Upper lobe of left lung (tissue), 6 donors: ENCODE measurements around the gene ITGA8. TPM values are rescaled to one million over a fixed set of nuclear protein-coding genes. Genes with fewer than 3 reads are reported as not detected.

Source experiments
- ATAC-seq, 2 donors: fragments of 200-7000 bp; cut with Tn5 transposase; one replicate each; pipeline ENCODE4 v1.9.1; 2022; ENCODE audit warnings: mild to moderate bottlenecking in 2 of 2, moderate library complexity in 2 of 2; ENCODE audit not compliant: low FRiP score in 2 of 2
- DNase-seq, 2 donors: peaks; one replicate each; pipeline ENCODE4 v3.0.0-alpha.2; 2019 to 2020
- H3K27ac ChIP-seq, 4 donors: fragments of 200-600 bp; sonication (generic); one replicate each; pipeline ENCODE4 v1.5.1; 2016 to 2019
- H3K27me3 ChIP-seq, 4 donors: fragments of 200-600 bp; sonication (generic); one replicate each; pipeline ENCODE4 v1.5.1; 2017 to 2019
- H3K36me3 ChIP-seq, 4 donors: fragments of 200-600 bp; sonication (generic); one replicate each; pipeline ENCODE4 v1.5.1; 2016 to 2019
- H3K4me1 ChIP-seq, 4 donors: fragments of 200-600 bp; sonication (generic); one replicate each; pipeline ENCODE4 v1.5.1; 2018 to 2019
- H3K4me3 ChIP-seq, 4 donors: fragments of 200-600 bp; sonication (generic); one replicate each; pipeline ENCODE4 v1.5.1; 2017 to 2019; ENCODE audit warnings: mild to moderate bottlenecking in 2 of 4, moderate library complexity in 1 of 4
- H3K9me3 ChIP-seq, 4 donors: fragments of 200-600 bp; sonication (generic); one replicate each; pipeline ENCODE4 v1.5.1; 2018 to 2019
- CTCF ChIP-seq, 6 experiments: fragments of 450-650 bp in 4 of 6; fragments of 200-600 bp in 2 of 6; sonication (generic) in 2 of 6; IDR thresholded peaks; one replicate each; pipeline ENCODE4 v1.5.1; 2016 to 2019; ENCODE audit warnings: antibody characterized with exemption in 6 of 6
- EP300 ChIP-seq, 4 donors: sonication (generic); formaldehyde crosslinking; IDR thresholded peaks; one replicate each; pipeline ENCODE4 v1.5.1; 2017; ENCODE audit warnings: antibody characterized with exemption in 4 of 4, control low read depth in 2 of 4
- POLR2A ChIP-seq, 4 donors: fragments of 450-650 bp; IDR thresholded peaks; one replicate each; pipeline ENCODE4 v1.5.1; 2016 to 2017; ENCODE audit warnings: antibody characterized with exemption in 4 of 4, mild to moderate bottlenecking in 2 of 4
- POLR2AphosphoS5 ChIP-seq, 2 donors: sonication (generic); formaldehyde crosslinking; IDR thresholded peaks; one replicate each; pipeline ENCODE4 v1.5.1; 2017; ENCODE audit warnings: antibody characterized with exemption in 2 of 2
- WGBS, 2 donors: methylation state at CpG; one replicate each; pipeline ENCODE4 v1.1.5; 2017 to 2018; 5-methylcytosine and 5-hydroxymethylcytosine counted together
- total RNA-seq, 6 donors: library from RNA; depleted of rRNA in 4 of 6; stranded (reverse); fragments of >200 nt in 4 of 6; gene quantifications; one replicate each; pipeline versions ENCODE4 v1.1.0 to v1.2.1, GENCODE V29; 2016 to 2021
- donor health status: DM: no; HTN: no; CAD: no; lungs with moderate emphysema.
- donor health status: DM: no; HTN: yes; CAD: no; lungs with severe emphysema.

Gene ITGA8
- total RNA-seq, 6 donors from 2014 or later = 18.2 to 40.3 (median 26.4) TPM

- no peaks in the 10 kb centered on the region for H3K36me3 ChIP-seq
- peak in 1 of 2 donors; percentile 21 for ATAC-seq
- WGBS, 2 donors = 54 to 64% methylated on average over 4 of the region's 4 CpGs
- TF ChIP-seq POLR2AphosphoS5 (IDR thresholded peaks at IDR 0.05) (no peak), EP300 (IDR thresholded peaks at IDR 0.05) (no peak), POLR2A (IDR thresholded peaks at IDR 0.05) (no peak), CTCF (IDR thresholded peaks at IDR 0.05) (no peak)
- no peaks in the 10 kb centered on the region for H3K9me3 ChIP-seq
- H3K4me1 ChIP-seq = peaks cover 0 to 6% (median 4%) of the 10 kb centered on the region in 4 donors
- H3K27me3 ChIP-seq = no peaks in the 10 kb centered on the region
- no peak overlapping the region for H3K27ac ChIP-seq
- no peak overlapping the region for H3K4me3 ChIP-seq
- no peak for DNase-seq
Measured at GRCh38 chr10:15703151-15703880, 16.4 kb downstream of the ITGA8 start.

GRCh38 chr10:15700078-15700674 lies 19.5 kb downstream of the ITGA8 start:
- WGBS, 2 donors = 83 to 84% methylated on average over 4 of the region's 4 CpGs
- Histone ChIP-seq H3K27ac (no peak overlapping the region), H3K4me3 (no peak overlapping the region), H3K36me3 (no peaks in the 10 kb centered on the region), H3K4me1 (peaks cover 0 to 6% (median 4%) of the 10 kb centered on the region in 4 donors), H3K9me3 (no peaks in the 10 kb centered on the region), H3K27me3 (no peaks in the 10 kb centered on the region)
- no peak for TF ChIP-seq POLR2A (IDR thresholded peaks at IDR 0.05)
- no peak for TF ChIP-seq POLR2AphosphoS5 (IDR thresholded peaks at IDR 0.05)
- no peak for TF ChIP-seq EP300 (IDR thresholded peaks at IDR 0.05)
- no peak for TF ChIP-seq CTCF (IDR thresholded peaks at IDR 0.05)
- no peak for DNase-seq
- no peak for ATAC-seq

GRCh38 chr10:15695852-15696251 lies 23.9 kb downstream of the ITGA8 start:
- no peak for ATAC-seq
- TF ChIP-seq POLR2A (IDR thresholded peaks at IDR 0.05) (no peak), POLR2AphosphoS5 (IDR thresholded peaks at IDR 0.05) (no peak), CTCF (IDR thresholded peaks at IDR 0.05) (no peak), EP300 (IDR thresholded peaks at IDR 0.05) (no peak)
- Histone ChIP-seq H3K4me1 (no peaks in the 10 kb centered on the region), H3K4me3 (no peak overlapping the region), H3K9me3 (no peaks in the 10 kb centered on the region), H3K27ac (no peak overlapping the region), H3K27me3 (no peaks in the 10 kb centered on the region), H3K36me3 (no peaks in the 10 kb centered on the region)
- no peak for DNase-seq
- WGBS, 2 donors = 50 to 55% methylated on average over 12 of the region's 12 CpGs

GRCh38 chr10:15690031-15690430 lies 29.7 kb downstream of the ITGA8 start:
- no peaks in the 10 kb centered on the region for H3K9me3 ChIP-seq
- DNase-seq (peak in 1 of 2 donors; percentile 16), ATAC-seq (peak in 1 of 2 donors; percentile 19)
- no peaks in the 10 kb centered on the region for H3K4me1 ChIP-seq
- TF ChIP-seq CTCF (IDR thresholded peaks at IDR 0.05) = no peak
- no peak for TF ChIP-seq EP300 (IDR thresholded peaks at IDR 0.05)
- no peak for TF ChIP-seq POLR2A (IDR thresholded peaks at IDR 0.05)
- TF ChIP-seq POLR2AphosphoS5 (IDR thresholded peaks at IDR 0.05) = no peak
- H3K36me3 ChIP-seq = no peaks in the 10 kb centered on the region
- no peak overlapping the region for H3K27ac ChIP-seq
- no peaks in the 10 kb centered on the region for H3K27me3 ChIP-seq
- WGBS, 2 donors = 78 to 92% methylated on average over 1 to 5 of the region's 5 CpGs
- no peak overlapping the region for H3K4me3 ChIP-seq
